ENCODE data around the gene DTHD1.

DNA sequence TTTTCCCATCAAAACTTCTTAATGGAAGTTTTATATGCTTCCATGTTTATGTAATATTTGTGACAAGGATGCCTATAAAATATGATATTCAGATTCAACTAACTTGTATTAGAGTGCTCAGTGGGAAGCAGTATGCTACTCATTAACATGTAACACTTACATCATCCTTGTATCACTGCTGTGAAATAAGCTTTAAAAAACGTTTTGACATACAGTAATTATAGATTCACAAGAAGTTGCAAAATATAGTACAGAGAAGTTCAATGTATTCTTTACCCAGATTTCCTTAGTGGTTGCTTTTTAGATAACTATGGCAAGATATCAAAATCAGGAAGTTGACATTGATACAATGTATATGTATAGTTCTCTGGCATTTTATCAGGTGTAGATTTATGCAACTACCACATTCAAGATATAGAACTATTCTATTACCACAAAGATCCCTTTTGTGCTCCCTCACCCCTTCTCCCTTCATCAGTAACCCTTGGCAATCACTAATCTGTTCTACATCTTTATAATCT, 56.3 kb downstream of the DTHD1 start:
- TF ChIP-seq CTCF (conservative IDR thresholded peaks at IDR 0.05; ENCODE audit: low read length) (no peak), EZH2phosphoT487 (IDR thresholded peaks at IDR 0.05; ENCODE audit: borderline replicate concordance) (no peak)

Measured in Loucy (cell line).